Activated T-helper 1 cell treated with anti-CD3 and anti-CD28 coated beads, Interleukin-2, amount 50 U/mL, for 16 hours (primary cell): ENCODE data around the gene FAF1.
"Not testable (repeated sequence)": the region's sequence is repeated elsewhere in the genome, so short reads cannot be mapped to it uniquely, and the experiment has no call there.

ENCODE experiments used
- DNase-seq, 2 donors: peaks; one replicate each; pipeline ENCODE4 v3.0.0-alpha.2; 2020; ENCODE audit warnings: low read depth in 1 of 2, low spot score in 1 of 2

Gene FAF1

GRCh38 chr1:50913954-50914353 is 46.1 kb downstream of the FAF1 start:
- DNase-seq, result no peak

DNA sequence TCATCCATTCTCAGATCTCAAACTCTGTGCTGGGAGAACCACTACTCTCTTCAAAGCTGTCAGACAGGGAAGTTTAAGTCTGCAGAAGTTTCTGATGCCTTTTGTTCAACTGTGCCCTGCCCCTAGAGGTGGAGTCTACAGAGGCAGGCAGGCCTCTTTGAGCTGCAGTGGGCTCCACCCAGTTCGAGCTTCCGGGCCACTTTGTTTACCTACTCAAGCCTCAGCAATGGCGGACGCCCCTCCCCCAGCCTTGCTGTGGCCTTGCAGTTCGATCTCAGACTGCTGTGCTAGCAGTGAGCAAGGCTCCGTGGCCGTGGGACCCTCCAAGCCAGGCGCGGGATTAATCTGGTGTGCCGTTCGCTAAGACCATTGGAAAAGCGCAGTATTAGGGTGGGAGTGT is 49.7 kb downstream of the FAF1 start:
- not testable (repeated sequence) for DNase-seq

DNA sequence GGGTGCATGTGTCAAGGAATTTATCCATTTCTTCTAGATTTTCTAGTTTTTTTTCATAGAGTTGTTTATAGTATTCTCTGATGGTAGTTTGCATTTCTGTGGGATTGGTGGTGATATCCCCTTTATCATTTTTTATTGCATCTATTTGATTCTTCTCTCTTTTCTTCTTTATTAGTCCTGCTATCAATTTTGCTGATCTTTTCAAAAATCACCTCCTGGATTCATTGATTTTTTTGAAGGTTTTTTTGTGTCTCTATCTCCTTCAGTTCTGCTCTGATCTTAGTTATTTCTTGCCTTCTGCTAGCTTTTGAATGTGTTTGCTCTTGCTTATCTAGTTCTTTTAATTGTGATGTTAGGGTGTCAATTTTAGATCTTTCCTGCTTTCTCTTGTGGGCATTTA is 52.5 kb downstream of the FAF1 start:
- DNase-seq, result not testable (repeated sequence)

DNA sequence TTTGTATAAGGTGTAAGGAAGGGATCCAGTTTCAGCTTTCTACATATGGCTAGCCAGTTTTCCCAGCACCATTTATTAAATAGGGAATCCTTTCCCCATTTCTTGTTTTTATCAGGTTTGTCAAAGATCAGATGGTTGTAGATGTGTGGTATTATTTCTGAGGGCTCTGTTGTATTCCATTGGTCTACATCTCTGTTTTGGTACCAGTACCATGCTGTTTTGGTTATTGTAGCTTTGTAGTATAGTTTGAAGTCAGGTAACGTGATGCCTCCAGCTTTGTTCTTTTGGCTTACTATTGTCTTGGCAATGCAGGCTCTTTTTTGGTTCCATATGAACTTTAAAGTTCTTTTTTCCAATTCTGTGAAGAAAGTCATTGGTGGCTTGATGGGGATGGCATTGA is 54.0 kb downstream of the FAF1 start:
- DNase-seq, result not testable (repeated sequence)

- DNase-seq, result no peak
Measured at GRCh38 chr1:50902419-50902818, 57.6 kb downstream of the FAF1 start.

- DNase-seq, result no peak
Measured at GRCh38 chr1:50901872-50902271, 58.2 kb downstream of the FAF1 start.

GRCh38 chr1:50898773-50899172 is 61.3 kb downstream of the FAF1 start:
- no peak for DNase-seq

DNA sequence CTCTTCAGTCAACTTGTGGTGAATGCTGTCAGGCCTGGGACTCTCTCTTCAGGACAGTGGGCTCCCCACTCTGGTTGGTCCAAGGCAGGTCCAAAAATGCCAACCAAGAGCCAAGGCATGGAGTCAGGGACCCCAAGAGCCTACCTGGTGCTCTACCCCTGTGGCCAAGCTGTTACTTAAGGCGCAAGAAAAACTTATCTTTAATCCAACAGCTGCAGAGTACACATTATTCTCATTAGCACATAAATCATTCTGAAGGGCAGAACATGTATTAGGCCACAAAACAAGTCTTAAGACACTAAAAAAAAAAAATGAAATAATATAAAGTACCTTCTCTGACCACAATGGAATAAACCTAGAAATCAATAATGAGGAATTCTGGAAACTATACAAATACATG is 65.7 kb downstream of the FAF1 start:
- no peak for DNase-seq

GRCh38 chr1:50893466-50893865 is 66.6 kb downstream of the FAF1 start:
- no peak for DNase-seq

DNA sequence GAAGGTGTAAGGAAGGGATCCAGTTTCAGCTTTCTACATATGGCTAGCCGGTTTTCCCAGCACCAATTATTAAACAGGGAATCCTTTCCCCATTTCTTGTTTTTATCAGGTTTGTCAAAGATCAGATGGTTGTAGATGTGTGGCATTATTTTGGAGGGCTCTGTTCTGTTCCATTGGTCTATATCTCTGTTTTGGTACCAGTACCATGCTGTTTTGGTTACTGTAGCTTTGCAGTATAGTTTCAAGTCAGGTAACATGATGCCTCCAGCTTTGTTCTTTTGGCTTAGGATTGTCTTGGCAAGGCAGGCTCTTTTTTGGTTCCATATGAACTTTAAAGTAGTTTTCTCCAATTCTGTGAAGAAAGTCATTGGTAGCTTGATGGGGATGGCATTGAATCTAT is 72.5 kb downstream of the FAF1 start:
- DNase-seq, result not testable (repeated sequence)

GRCh38 chr1:50880373-50880772 is 79.7 kb downstream of the FAF1 start:
- no peak for DNase-seq

DNA sequence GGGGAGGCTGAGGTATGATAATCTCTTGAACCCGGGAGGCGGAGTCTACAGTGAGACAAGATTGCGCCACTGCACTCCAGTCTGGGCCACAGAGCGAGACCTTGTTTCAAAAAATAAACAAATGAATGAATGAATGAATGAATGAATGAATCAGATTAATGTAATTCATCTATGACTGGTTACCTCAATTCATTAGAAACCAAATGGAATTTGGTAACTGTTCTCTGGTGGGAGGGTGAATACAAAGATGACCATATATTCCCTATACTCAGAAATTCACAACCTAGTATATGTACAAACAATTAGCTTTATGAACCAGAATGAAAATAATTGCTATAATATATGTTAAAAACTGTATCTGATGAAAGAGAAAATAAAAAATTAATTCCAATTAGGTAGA is 80.9 kb downstream of the FAF1 start:
- DNase-seq, result no peak

GRCh38 chr1:50878434-50878833 is 81.6 kb downstream of the FAF1 start:
- no peak for DNase-seq

GRCh38 chr1:50877641-50878040 is 82.4 kb downstream of the FAF1 start:
- no peak for DNase-seq

DNA sequence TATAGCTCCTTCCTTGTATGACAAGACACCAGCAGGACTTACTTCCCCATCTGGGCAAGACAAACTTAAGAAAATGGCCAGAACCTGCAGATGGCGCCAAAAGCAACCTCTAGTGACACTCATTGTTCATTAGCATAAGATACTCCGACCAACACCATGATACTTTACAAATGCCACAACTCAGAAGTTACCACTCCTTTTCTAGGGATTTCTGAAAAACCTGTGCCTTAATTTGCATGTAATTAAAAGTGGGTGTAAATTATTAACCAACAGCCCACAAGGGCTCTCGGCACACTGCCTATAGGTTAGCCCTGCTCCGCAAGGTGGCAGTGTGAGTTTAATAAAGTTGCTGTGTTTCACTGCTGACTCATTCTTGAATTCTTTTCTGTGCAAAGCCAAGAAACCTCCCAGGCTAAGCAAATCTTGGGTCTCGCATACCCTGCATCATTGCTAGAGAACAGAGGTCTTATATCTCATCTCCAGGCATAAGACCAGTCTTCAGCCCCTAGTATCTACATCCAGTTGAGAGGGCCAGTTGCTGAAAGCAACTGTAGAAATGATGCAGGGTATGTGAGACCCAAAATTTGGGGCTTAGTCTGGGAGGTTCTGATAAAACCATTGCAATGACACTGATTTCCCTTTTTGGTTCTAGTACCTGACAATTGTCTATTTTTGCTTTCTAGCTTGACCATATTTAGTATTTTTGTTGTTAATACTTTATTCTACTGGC is 86.4 kb downstream of the FAF1 start:
- DNase-seq, result peak; percentile 31 to 37

GRCh38 chr1:50864845-50865244 is 95.2 kb downstream of the FAF1 start:
- not testable (repeated sequence) for DNase-seq

GRCh38 chr1:50861772-50862171 is 98.3 kb downstream of the FAF1 start:
- DNase-seq, result no peak

GRCh38 chr1:50860702-50861101 is 99.4 kb downstream of the FAF1 start:
- no peak for DNase-seq

DNA sequence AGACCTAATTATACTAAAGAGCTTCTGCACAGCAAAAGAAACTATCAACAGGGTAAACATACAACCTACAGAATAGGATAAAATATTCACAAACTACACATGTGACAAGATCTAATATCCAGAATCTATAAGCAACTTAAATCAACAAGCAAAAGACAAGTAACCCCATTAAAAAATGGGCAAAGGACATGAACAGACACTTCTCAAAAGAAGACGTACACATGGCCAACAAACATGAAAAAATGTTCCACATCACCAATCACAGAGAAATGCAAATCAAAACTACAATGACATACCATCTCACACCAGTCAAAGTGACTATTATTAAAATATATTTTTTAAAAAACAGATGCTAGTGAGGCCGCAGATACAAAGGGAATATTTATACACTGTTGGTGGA is 99.8 kb downstream of the FAF1 start:
- DNase-seq, result no peak

- DNase-seq, result no peak
Measured at GRCh38 chr1:50859657-50860056, 100.4 kb downstream of the FAF1 start.

DNA sequence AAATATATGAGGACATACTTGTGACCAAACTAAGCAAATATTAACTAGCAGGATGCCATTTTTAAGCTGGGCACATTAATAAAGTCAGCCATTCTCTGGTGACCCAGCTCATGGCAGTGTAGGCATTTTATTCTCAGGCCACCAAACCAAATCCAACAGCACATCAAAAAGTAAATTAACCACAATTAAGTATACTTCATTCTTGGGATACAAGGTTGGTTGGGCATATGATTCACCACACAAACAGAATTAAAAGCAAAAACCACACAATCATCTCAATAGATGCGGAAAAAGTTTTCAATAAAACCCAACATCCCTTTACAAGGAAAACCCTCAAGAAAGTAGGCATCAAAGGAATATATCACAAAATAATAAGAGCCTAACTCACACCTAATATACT is 101.3 kb downstream of the FAF1 start:
- DNase-seq, result no peak

- DNase-seq, result no peak
Measured at GRCh38 chr1:50857702-50858101, 102.4 kb downstream of the FAF1 start.

DNA sequence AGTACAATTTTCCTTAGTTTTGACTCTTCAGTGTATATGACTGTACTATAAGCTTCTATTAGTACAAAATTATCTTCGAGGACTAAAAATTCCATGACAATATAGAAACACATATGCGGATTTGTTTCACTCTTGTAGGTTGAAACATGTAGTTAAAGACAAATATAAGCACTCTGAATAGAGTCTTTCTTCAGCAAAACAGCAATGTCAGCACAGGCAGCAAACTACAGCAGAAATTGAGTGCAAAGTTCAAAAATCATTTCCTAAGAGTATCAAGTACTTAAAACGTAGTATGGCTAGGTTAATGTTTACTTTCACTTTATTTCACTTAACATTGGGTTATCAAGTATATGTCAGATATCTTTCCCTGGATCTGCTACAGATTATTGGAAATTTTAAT is 106.7 kb downstream of the FAF1 start:
- no peak for DNase-seq
